G401 (cell line): ENCODE measurements around the gene MBNL2. TPM values are rescaled to one million over a fixed set of nuclear protein-coding genes. Genes with fewer than 3 reads are reported as not detected.
A peak's percentile ranks its signal among the peaks of the same experiment; 100 is the strongest.

Experiments used
- DNase-seq: peaks from one replicate; pipeline ENCODE4 v3.0.0-alpha.2; 2015; ENCODE audit warnings: low spot score
- in situ Hi-C: cut with HindIII; loops from 2 replicates; pipeline ENCODE4 v1.10.0; 2016; ENCODE audit warnings: low sequenced_read_pairs, mixed read lengths
- total RNA-seq: library from RNA; depleted of rRNA; stranded (reverse); fragments of >200 nt; shearing (Covaris generic); gene quantifications from 2 replicates; pipeline ENCODE4 v1.2.3, GENCODE V29; 2014

The MBNL2 gene
- total RNA-seq, 1 experiment from 2014 or later, result 3.0 TPM

- no peak for DNase-seq
- in situ Hi-C loops, result no loop called here
These were observed 62.4 kb downstream of the MBNL2 start for GRCh38 chr13:97284558-97284957.

GRCh38 chr13:97285221-97285955 is 63.3 kb downstream of the MBNL2 start:
- DNase-seq, result no peak
- in situ Hi-C loops, result no loop called here

- in situ Hi-C loops, result no loop called here
- DNase-seq, result no peak
These were observed 64.3 kb downstream of the MBNL2 start for GRCh38 chr13:97286317-97287046.

GRCh38 chr13:97287047-97287383 is 64.9 kb downstream of the MBNL2 start:
- DNase-seq, result no peak
- in situ Hi-C loops, result no loop called here

GRCh38 chr13:97288486-97288900 is 66.4 kb downstream of the MBNL2 start:
- in situ Hi-C loops, result no loop called here
- no peak for DNase-seq

- in situ Hi-C loops, result no loop called here
- no peak for DNase-seq
These were observed 67.6 kb downstream of the MBNL2 start for GRCh38 chr13:97289514-97290298.

- in situ Hi-C loops, result no loop called here
- DNase-seq, result no peak
These were observed 73.4 kb downstream of the MBNL2 start for GRCh38 chr13:97295283-97296182.

- in situ Hi-C loops, result no loop called here
- no peak for DNase-seq
These were observed 74.6 kb downstream of the MBNL2 start for GRCh38 chr13:97296740-97297139.

GRCh38 chr13:97298816-97299215 is 76.7 kb downstream of the MBNL2 start:
- in situ Hi-C loops, result no loop called here
- no peak for DNase-seq

GRCh38 chr13:97300871-97301270 is 78.7 kb downstream of the MBNL2 start:
- in situ Hi-C loops, result no loop called here
- no peak for DNase-seq

- in situ Hi-C loops, result no loop called here
- DNase-seq, result no peak
These were observed 79.4 kb downstream of the MBNL2 start for GRCh38 chr13:97301382-97302095.

- in situ Hi-C loops, result no loop called here
- no peak for DNase-seq
These were observed 80.5 kb downstream of the MBNL2 start for GRCh38 chr13:97302611-97303010.

GRCh38 chr13:97306106-97306505 is 84.0 kb downstream of the MBNL2 start:
- in situ Hi-C loops, result no loop called here
- DNase-seq, result no peak

GRCh38 chr13:97306645-97307044 is 84.5 kb downstream of the MBNL2 start:
- DNase-seq, result no peak
- in situ Hi-C loops, result no loop called here

GRCh38 chr13:97307118-97307881 is 85.2 kb downstream of the MBNL2 start:
- in situ Hi-C loops, result no loop called here

GRCh38 chr13:97307882-97308624 is 85.9 kb downstream of the MBNL2 start:
- in situ Hi-C loops, result no loop called here
- DNase-seq, result peak; percentile 66

More at GRCh38 chr13:97307118-97307881, 85.2 kb downstream of the MBNL2 start:
- no peak for DNase-seq

GRCh38 chr13:97308735-97309429 is 86.7 kb downstream of the MBNL2 start:
- no peak for DNase-seq

More at GRCh38 chr13:97308735-97309429, 86.7 kb downstream of the MBNL2 start:
- in situ Hi-C loops, result no loop called here
